HG02623 (cell line): ENCODE results near the gene CDH22.

Experiments
- ATAC-seq: cut with Tn5 transposase; IDR thresholded peaks from one replicate; pipeline ENCODE4 v1.9.1; 2021; ENCODE audit warnings: moderate library complexity; ENCODE audit not compliant: unreplicated experiment

Gene CDH22

DNA sequence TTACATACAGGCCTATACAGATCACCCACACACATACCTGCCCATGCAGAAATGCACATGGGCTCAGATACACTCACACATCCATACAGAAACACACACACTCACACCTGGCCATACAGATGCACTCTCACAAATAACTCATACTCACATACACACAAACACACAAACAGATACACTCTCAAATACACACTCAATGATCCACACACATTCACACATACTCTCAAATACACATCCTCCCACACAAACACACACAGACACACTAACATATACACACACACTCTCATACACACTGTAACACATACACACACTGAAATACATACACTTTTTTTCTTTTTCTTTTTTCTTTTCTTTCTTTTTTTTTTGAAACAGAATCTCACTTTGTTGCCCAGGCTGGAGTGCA lies 90.7 kb downstream of the CDH22 start:
- ATAC-seq: no peak

DNA sequence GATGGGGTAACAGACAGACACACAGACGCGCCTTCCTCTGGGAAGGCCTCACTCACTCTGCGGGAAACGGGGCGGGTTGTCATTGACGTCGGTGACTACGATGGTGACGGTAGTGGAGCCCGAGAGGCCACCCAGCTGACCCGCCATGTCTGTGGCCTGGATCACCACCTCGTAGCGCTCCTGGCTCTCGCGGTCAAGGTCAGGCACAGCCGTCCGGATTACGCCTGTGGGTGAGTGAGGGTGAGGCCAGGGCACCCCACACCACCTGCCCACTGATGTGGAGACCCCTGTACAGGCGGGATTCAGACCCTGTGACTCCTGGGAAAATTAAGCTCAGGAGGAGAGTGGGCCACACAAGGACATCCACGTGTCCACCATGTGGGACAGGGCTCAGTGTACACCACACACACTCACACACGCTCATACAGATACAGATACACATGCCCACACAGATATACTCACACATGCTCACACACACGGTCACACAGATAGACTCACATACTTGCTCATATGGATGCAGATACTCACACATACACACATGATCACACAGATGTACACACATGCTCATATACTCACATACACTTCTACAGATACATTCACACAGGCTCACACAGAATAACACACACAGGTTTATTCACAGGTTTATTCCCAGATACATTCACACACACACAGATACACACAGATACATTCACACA lies 91.4 kb downstream of the CDH22 start:
- no peak for ATAC-seq

DNA sequence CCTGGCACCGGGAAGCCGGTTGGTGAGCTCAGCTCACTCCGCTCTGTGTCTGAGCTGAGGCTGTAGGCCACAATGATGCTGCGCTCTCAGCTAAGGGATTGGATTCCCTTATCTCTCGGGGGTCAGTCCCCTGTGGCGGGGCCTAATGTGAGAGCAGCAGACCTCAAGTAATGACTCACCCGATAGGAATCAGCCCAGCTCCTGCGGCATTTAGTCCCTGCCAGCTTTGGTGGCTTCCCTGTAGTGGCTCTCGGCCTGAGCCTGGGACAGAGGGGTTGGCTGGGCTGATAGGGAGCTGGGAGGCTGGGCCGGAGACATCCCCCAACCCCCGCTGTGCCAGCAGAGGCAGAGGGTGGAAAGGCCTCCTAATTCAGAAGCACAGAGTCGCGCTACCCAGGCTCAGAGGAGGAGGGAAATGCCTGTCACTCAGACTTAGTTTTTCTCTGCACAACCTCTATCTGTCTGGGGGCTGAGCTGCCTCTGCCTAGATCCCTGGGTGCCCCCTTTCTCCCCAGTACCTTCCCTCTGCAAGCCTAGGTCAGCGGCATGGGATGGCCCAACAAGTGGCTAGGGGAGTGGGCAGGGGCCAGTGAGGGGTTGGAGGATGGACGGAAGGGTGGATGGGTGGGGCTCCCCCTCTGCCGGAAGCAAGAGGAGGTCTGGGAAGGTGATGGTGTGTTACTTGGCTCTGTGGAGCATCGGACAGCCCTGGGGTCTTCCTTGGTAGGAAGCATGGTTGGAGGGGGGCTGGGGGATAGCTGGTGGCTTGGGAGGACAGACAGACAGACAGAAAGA lies 92.2 kb downstream of the CDH22 start:
- ATAC-seq: no peak

DNA sequence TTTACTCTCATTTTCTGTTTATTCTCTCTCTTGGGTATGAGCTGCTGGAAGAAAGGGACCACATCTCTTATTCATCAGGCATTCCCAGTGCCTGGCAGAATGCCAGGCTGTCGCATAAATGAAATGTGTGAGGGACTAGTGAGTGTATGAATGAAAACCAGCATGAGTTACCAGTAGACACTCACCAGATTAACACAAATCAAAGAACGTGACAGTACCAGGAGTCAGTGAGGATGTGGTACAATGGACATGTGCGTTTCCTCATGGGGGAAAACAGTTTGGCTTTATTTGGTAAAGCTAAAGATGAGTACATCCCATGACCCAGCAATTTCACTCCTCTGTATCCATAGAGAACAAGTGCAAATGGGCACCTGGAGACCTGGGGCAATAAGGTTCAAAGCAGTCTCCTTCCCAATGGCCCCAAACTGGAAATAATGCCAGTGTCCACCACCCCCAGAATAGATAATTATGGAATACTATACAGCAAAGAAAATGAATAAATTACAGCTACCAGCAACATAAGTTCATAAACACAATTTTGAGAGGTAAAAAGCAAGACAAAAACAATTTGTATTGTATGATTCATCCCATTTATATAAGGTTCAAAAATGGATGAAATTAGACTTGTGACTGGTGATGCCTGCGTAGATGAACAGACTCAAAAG lies 93.3 kb downstream of the CDH22 start:
- ATAC-seq: no peak

DNA sequence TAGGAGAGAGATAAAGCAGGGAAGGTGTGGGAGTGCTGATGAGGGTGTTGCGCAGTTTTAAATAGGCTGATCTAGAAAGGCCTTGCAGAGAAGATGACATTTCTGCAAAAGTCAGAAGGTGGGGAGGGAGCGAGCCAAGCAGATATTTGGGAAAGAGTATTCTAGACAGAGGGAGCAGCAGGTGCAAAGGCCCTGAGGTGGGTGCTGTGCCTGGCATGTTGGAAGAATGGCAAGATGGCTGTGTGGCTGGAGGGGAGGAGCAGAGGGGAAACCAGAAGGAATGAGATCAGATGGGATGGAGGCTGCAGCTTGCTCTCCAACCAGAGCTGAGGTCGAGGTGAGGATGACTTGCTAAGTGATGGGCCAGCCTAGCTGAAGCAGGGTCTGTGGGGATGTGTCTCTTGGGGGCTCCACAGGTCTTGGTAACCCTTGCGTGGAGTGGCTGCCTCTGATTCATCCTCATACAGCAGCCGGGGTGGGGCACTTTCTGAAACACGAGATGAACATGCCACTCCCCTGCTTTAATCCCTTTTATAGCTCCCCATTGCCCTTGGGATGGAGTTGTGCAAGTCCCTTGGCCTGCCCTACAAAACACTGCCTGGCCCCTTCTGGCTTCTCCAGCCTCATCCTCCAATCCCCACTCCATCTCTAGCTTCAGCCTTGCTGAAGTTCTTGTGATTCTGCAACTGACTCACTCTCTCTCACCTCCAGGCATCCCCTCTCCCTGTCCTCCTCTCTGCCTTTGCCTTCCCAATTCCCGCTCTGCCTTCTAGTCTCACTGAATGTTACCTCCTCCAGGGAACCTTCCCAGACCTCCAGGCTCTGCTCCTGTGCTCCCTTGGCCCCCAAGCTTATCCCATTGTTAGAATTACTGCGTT lies 94.1 kb downstream of the CDH22 start:
- ATAC-seq: no peak

DNA sequence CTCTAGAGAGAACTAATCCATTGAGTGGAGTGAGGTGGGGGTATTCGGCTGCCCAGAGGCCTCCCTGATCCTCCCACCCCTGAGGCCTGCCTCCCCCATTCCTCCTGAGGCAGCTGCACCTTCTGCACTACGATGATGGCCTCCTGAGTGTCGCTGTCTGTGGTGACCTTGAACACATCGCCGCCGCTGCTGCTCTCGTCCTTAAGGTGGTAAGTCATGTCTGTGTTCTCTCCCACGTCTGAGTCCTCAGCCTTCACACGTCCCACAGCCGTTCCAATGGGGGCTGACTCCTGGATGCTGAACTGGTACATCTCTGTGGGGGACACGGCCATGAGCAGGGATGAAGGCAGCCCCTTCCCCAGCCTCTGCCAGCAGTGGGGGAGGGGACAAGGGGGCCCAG lies 95.4 kb downstream of the CDH22 start:
- no peak for ATAC-seq

DNA sequence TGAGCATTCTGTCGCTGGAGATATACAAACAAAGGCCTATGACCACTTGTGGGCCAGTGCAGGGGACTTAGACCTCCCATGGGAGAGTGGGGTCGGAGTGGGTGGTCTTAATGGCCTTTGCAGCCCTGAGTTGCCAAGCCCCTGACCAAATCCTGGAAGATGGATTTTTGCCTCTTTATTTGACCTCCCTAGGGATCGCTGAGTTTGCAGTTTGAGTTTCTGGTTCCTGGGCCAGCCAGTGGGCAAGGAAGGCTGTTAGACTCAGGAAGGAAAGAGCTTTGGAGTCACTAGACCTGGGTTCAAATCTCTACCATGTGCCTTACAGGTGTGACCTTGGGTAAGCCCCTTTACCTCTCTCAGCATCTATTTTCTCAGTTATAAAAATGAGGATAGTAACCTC lies 96.0 kb downstream of the CDH22 start:
- no peak for ATAC-seq

DNA sequence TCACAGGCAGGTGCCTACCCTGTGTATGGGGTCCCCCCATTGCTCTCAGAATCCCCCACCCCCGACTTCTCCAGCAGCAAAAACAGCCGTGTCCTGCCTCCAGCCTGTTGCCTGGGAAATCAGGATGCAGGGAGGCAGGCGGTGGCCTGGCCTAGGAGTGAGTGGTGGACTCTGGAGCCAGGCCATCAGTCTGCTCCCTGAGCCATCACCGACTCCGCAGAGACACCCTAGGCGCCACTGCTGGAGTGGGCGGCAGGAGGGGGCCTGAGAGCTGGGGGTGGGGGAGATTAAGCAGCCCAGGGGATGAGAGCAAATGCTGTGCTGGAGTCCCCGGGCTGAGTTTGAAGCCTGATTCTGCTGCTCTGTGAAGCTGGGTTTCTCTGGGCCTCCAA lies 97.0 kb downstream of the CDH22 start:
- ATAC-seq: no peak

DNA sequence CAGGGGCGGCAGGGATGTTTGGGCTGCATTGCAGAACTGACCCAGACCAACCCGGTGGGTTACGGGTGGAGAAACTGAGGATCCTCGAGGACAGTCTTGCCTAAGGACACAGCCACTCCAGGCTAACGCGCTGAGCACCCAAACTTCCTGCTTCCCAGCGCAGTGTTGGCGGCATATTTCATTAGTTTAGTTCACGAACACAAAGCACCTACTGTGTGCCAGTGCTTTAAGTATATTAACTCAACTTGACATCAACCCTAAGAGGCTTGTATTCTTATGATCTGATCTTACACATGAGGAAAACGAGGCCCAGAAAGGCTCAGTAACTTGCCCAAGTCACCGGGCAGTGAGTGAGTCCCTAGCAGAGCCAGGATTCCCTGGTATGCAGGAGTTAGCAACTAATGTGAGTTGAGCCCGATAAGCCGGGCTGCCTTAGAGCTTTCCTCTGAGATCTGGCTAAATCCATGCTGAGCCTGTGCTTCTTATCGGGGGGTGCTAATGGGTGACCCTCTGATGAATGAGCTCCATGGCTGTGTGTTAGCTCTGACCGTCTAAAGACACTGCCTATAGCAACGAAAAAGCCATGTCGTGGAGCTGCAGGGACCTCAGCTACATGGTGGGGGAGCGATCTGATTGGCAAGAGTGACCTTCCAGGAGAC lies 97.5 kb downstream of the CDH22 start:
- ATAC-seq: no peak

DNA sequence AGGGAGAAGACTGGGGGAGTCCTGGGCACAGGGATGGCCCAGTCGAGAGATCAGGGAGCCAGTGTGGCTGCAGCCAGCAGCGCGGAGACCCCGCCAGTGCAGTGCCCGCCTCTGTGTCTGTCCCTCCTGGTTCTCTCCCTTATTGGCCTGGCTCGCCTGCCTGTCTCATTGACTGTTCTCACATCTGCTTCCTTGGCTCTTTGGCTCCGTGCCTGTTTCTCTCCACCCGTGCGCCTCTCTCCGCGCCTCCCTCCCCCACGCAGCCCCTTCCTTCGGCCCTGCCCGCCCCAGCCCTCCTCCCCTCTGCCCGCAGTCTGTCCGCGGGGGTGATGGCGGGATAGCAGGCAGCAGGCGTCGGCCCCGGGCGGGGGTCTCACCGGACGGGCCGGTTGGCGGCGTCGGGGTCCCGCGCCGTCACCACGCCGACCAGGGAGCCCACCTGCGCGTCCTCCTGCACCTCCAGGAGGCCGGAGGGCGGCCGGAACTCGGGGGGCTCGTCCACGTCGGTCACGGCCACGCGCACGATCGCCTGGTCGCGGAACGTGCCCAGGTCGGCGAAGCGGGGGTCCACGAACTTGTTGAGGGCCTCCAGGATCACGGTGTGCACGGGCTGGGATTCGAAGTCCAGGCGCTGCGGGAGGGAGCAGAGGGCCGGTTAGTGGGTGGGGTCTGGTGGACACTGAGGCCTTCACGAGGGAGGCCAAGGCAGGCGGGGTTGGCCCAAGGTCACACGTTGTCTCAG lies 98.2 kb downstream of the CDH22 start:
- ATAC-seq: no peak

DNA sequence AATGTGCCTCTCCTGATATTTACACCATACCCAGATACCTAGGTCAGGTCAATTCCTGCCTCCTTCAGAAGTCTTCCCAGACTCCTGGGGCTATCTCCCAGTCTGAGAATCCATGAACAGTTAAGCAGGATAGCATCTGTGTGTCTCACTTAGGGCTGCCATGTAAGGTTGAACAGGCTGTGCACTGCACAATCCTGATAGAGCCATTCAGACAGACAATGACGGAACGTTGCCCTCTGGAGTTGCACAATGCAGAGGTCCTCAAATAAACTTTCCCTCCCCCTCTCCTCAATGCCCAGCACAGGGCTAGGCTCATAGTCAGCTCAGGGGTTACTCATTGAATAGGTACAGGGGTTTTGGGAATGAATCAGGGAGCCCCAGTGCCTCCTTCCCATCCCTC lies 100.5 kb downstream of the CDH22 start:
- ATAC-seq: no peak

DNA sequence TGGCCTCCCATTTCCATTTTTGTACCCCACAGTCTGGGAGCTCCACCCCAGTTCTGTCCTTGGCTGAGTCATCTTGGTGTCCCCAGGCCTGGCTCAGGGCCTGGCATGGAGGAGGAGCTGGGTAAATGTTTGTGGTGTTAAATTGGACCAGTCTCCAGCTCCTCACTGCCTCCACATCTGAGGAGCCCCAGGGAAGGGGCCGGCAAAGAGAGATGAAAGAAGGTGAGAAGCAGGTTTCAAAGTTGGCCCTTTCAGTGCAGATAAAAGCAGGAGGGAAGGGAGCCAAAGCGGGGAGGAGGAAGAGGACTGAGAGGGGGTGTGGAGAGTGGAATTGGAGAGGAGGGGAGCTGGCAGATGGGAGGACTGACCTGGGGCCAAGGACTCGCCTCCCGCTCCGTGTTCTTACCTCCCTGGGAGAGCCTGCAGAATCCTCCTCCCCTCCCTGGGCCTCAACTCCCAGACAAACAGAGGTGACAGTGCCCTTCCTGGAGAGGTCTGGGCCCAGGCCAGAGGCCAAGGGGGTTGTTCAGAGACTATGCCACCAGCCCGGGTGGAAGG lies 101.2 kb downstream of the CDH22 start:
- ATAC-seq: no peak

DNA sequence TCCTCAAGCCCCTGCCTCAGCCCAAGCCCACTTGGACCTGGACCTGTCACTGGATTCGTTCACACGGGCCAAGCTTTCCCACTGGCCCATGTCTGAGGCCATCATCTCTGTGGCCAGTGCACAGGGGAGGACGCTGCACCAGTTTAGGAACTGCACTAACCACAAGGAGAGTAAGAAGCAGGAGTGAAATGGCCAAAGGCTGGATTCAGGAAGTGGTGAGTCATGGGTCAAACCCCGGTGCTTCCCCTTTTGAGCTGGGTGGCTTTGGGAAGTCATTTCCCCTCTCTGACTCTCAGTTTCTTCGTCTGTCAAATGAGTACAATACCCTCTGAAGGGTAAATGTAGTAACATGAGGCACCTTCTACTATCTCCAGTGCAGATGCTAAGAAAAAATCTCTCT lies 102.3 kb downstream of the CDH22 start:
- ATAC-seq: no peak

DNA sequence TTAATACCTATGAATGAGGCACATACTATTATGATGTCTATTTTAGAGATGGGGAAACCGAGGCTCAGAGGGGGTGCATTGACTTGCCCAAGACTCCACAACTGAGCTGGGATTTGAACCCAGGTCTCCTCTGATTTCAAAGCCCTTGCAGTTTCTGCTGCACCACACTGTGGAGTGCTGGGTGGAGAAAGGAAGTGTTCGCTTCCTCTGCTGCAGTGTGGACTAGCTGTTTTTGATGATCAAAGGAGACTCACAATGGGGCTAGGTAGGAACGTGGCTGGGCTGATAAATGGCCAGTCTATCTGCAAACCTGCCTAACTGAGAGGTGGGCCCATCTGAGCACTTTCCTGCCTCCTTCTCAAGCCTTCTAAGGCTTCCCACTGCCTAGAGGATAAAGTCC lies 102.9 kb downstream of the CDH22 start:
- no peak for ATAC-seq

DNA sequence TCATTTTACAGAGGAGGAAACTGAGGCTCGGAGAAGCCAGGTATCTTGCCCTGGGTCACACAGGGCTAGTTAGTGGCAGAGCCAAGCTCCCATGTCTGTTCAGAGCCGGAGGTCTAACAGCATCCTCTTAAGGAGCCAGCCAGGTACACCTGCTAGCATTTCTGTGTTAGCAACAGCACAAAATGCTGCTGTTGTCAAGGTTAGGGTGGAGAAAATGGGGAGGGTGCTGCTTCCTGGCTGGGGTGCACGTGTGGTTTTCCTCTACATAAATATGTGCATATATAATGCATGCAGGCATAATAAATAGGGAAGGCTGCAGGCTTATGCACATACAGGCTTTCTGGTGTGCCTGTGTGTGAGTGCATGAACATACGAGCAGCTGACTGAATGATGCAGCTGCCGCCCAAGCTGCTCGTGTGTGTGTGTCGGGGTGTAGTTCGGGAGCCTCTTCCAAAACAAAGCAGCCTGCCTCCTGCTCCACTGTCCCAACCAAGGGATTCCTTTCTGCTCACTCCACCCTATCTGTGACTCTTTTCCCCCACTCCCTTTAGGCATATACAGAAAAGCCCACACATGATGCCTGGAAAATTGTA lies 103.6 kb downstream of the CDH22 start:
- ATAC-seq: no peak

DNA sequence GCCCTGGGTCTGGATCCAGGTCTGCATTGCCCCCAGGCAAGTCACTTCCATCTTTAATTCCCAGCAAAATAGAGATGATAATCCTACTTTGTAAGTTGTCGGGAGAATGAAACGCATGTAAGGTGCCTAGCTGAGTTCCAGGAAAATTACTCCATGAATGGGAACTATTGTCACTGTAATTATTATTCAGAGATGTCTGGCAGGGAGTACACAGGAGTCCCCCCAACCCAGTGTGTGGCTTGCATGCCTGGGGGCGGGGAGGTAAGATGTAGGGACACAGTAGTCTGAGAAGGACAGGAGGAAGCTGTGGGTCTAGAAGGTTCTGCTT lies 104.8 kb downstream of the CDH22 start:
- no peak for ATAC-seq

DNA sequence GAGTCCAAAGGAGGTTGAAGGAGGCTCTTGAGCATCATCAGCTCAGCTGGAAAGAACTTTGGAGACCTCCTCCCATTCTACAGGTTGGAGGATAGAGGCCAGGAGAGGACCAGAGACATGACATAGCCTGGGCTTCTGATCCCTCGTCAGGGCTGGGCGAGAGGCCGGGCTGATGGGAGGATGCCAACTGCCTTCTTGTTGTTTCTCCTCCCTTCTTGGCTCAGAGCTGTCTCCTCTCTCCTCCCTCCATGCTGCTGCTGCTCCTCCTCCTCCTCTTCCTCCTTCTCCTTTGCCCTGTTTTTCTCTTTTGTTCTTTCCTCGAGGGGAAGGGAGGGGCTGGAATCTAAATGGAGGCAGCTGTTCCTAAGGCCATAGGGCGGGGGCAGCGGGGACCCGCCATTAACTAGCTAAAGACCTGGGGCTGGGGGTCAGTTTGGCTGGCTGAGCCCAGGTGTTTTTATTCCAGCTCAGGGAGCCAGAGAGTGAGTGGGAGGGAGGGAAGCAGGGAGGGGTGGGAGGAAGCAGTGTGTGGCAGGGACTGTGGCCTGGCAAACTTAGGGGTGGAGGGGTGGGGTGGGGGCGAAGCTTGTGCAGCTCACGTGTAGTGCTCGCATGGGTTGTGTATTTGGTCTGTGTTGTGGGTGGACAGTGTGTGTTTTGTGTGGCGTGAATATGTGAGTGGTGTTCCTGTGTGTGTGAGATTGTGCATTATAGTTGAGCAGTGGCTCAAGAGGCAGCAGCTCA lies 105.4 kb downstream of the CDH22 start:
- no peak for ATAC-seq
